Activated T-cell treated with anti-CD3 and anti-CD28 coated beads, Interleukin-2, amount 50 U/mL, for 4 hours (primary cell): ENCODE data around the gene PARS2. TPM values are rescaled to one million over a fixed set of nuclear protein-coding genes. Genes with fewer than 3 reads are reported as not detected.
A peak's percentile ranks its signal among the peaks of the same experiment; 100 is the strongest.

Source experiments
- ATAC-seq, 2 donors: fragments of 200-7000 bp; cut with Tn5 transposase; one replicate each; pipeline ENCODE4 v1.10.0; 2021
- DNase-seq: peaks from one replicate; pipeline ENCODE4 v3.0.0-alpha.2; 2020
- H3K27me3 Mint-ChIP-seq: one replicate; pipeline ENCODE4 v1.8.0; 2021; ENCODE audit warnings: low read depth, mixed read lengths
- H3K36me3 Mint-ChIP-seq: one replicate; pipeline ENCODE4 v1.8.0; 2022; ENCODE audit warnings: mixed read lengths; ENCODE audit not compliant: insufficient read depth
- H3K4me1 Mint-ChIP-seq: one replicate; pipeline ENCODE4 v1.8.0; 2021; ENCODE audit warnings: low read depth, mixed read lengths
- H3K4me3 Mint-ChIP-seq: one replicate; pipeline ENCODE4 v1.8.0; 2021; ENCODE audit warnings: mild to moderate bottlenecking, moderate library complexity, mixed read lengths
- H3K9me3 Mint-ChIP-seq: one replicate; pipeline ENCODE4 v1.8.0; 2021; ENCODE audit warnings: mixed read lengths
- total RNA-seq, 3 donors: library from RNA; stranded (reverse); gene quantifications; one replicate each; pipeline ENCODE4 v1.2.1, GENCODE V29; 2021

PARS2 gene
- total RNA-seq, 3 donors from 2014 or later: 5.5 to 7.9 (median 6.1) TPM

GRCh38 chr1:54805466-54805865, 41.1 kb upstream of the PARS2 start:
- ATAC-seq (no peak), DNase-seq (no peak)
- no peak overlapping the region for H3K4me3 Mint-ChIP-seq
- peaks cover 33% of the 10 kb centered on the region for H3K4me1 Mint-ChIP-seq
- H3K9me3 Mint-ChIP-seq: no peaks in the 10 kb centered on the region
- H3K27me3 Mint-ChIP-seq: no peaks in the 10 kb centered on the region
- H3K36me3 Mint-ChIP-seq: no peaks in the 10 kb centered on the region

GRCh38 chr1:54804471-54805132, 40.3 kb upstream of the PARS2 start:
- Mint-ChIP-seq H3K27me3 (no peaks in the 10 kb centered on the region), H3K9me3 (no peaks in the 10 kb centered on the region), H3K4me1 (peaks cover 40% of the 10 kb centered on the region), H3K4me3 (no peak overlapping the region), H3K36me3 (no peaks in the 10 kb centered on the region)
- ATAC-seq (peak; percentile 36 to 54), DNase-seq (no peak)

DNA sequence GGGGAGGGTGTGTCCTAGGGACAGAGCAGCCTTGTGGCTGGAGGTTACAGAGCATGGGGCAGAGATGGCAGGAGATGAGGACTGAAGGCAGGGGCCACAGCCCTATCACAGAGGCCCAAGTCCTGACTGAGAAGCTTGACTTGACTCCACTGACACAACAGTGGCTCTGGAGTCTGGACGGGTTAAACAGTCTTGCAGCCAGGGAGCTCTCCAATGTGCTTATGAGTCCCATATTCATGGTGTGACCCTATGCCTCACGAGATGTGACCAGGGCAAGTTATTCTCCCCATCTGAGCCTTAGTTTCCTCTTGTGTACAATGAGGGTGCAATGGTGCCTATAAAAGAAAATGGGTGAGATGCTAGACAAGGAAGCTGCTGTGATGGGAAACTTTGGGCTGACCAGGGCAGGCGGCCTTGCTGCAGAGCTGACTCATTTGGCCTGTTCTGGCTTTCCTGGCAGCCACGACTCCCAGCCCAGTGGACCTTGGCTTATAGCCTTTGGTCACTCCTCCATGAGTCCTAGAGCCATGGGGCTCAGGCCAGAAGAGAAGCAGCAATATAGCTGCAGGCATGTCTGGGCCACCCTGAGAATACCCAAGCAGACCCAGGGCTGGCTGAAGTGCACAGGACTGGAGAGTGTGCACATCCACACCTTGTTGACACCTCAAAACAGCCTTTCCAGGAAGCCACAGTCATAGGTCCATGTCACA, 39.6 kb upstream of the PARS2 start:
- no peaks in the 10 kb centered on the region for H3K27me3 Mint-ChIP-seq
- DNase-seq (no peak), ATAC-seq (no peak)
- H3K4me1 Mint-ChIP-seq: peaks cover 47% of the 10 kb centered on the region
- H3K36me3 Mint-ChIP-seq: no peaks in the 10 kb centered on the region
- H3K4me3 Mint-ChIP-seq: no peak overlapping the region
- H3K9me3 Mint-ChIP-seq: no peaks in the 10 kb centered on the region

DNA sequence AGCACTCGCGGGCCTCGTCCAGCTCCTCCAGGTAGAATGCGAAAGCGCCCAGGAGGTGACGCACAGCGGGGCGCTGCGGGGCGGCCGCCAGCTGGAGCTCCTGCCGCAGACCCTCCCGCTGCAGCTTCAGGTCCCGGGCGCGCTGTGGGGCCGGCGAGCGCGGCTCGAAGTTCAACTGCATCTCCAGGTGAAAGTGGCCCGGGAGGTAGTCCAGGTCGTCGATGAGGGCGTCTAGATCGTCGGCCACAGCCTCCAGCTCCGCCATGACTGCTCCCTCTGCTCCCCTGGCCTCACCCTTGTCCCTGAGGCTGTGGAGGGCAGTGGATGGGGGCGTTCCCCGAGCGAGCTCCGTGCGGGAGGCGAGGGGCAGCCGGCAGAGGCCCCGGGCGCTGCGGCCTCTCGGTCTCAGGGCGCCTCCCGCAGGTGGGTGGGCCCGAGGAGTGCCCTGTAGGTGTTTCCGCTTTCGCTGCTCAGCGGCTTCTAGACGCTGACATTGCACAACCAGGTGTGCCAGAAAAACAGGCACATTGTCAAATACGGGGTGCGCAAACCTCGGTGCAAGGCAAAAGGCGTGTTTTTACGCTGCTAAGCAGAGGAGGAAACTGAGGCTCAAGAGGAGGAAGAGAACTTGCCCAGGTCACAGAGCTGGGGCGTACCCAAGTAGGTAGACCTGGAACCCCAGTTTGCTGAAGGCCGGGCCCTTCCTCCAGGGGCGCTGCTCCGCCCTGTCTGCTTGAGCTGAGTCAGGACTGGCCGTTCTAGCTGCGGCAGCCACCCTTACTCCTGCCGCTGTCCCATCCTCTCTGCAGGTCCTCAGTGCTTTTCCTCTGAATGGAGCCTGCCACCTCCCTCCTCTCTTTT, 36.8 kb upstream of the PARS2 start, which contains the start of gene TTC22:
Gene TTC22 (minus strand): TSS at position 425 of the 861 bp plus-strand sequence. CDS start 160 bp downstream, at position 265.
- Mint-ChIP-seq H3K36me3 (no peaks in the 10 kb centered on the region), H3K4me1 (peaks cover 62% of the 10 kb centered on the region), H3K4me3 (peak within 1 kb of the TSS; percentile 88), H3K9me3 (no peaks in the 10 kb centered on the region), H3K27me3 (no peaks in the 10 kb centered on the region)
- ATAC-seq: peak; percentile 72 to 73
- DNase-seq: peak; percentile 61

DNA sequence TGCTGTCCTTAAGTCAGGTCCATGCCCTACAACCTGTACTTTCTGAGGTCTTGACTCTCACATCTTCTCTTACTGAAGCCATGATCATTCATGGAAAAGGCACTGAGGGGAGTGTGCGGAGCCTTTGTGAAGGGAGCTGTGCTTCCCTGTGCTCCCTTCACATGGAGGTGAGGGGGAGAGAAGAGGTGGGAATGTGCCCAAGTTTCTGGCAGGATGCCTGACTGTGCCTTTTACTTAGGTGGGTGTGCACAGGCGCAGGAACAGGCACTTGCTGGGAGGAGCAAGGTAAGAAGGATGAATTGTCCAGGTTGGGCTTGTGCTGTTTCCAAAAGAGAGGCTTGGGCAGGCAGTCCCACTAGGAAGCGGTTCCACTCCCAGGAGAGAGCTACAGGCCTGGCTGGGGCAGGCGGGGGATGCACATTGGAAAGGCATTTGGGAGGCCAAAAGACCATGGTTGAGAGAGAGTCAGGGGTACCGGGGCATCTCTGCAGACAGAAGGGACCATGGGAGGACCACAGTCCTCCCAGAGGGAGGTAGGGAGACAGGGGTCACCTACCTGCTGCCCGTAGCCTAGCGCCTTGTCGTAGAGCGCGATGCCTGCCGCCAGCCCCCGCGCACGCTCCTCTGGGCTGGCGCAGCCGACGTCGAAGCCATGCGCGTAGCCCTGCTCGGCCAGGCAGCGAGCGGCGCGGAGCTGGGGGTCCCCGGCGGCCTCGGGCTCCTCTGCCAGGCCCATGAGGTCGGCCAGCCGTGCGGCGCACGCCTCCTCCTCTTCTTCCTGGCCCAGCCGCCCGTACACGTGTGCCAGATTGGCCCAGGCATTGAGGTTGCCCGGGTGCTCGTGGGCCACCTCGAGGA, 35.9 kb upstream of the PARS2 start:
- Mint-ChIP-seq H3K4me1 (peaks cover 68% of the 10 kb centered on the region), H3K36me3 (no peaks in the 10 kb centered on the region), H3K4me3 (peak overlapping the region; percentile 88), H3K9me3 (no peaks in the 10 kb centered on the region), H3K27me3 (no peaks in the 10 kb centered on the region)
- DNase-seq: no peak
- ATAC-seq: no peak

GRCh38 chr1:54798769-54799641, 34.7 kb upstream of the PARS2 start:
- Mint-ChIP-seq H3K36me3 (no peaks in the 10 kb centered on the region), H3K9me3 (no peaks in the 10 kb centered on the region), H3K4me3 (peak overlapping the region; percentile 81), H3K27me3 (no peaks in the 10 kb centered on the region), H3K4me1 (peaks cover 59% of the 10 kb centered on the region)
- DNase-seq: no peak
- ATAC-seq: peak; percentile 59 to 67

DNA sequence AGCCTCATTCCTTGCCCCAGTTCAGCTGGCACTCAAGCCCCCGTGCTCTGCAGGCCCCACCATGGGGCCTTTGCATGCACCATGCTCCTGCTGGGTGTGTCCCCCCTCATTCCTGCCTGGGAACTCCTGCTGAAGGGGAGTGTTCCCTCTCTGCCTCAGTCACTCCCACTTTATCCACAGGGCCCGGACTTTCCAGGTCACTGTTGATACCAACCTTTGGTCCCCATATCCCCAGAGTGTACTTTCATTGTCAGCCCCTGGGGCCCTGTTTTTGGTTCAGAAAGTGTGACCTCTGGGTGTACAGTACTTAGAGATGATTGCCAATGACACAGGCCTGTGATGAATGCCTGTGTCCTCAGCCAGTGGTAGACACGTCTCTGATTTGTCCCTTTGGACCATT, 33.9 kb upstream of the PARS2 start:
- no peak for ATAC-seq

DNA sequence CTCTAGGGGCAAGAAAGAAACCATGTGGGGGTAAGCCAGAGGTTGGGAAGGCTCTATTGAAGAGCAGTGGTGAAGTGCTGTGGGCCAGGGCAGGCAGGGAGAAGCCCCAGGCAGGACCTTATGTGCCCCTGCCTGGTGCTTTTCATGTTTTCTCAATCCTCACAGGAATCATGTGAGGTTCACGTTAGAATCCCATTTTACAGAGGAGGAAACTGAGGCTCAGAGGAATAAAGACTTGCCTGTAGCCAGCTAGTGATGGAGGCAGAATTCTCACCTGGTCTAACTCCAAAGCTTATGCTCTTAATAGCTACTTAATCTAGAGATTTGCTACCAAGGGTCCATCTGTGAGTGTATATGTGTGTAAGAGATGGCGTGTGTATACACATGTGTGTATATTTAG, 32.6 kb upstream of the PARS2 start:
- H3K4me3 Mint-ChIP-seq: no peak overlapping the region
- peaks cover 51% of the 10 kb centered on the region for H3K4me1 Mint-ChIP-seq
- H3K36me3 Mint-ChIP-seq: peaks cover 5% of the 10 kb centered on the region
- no peak for DNase-seq
- no peaks in the 10 kb centered on the region for H3K27me3 Mint-ChIP-seq
- H3K9me3 Mint-ChIP-seq: no peaks in the 10 kb centered on the region
- ATAC-seq: no peak

More for the DNA sequence above, 33.9 kb upstream of the PARS2 start:
- peaks cover 3% of the 10 kb centered on the region for H3K36me3 Mint-ChIP-seq
- no peaks in the 10 kb centered on the region for H3K27me3 Mint-ChIP-seq
- peak overlapping the region; percentile 81 for H3K4me3 Mint-ChIP-seq
- peaks cover 56% of the 10 kb centered on the region for H3K4me1 Mint-ChIP-seq
- DNase-seq: no peak
- H3K9me3 Mint-ChIP-seq: no peaks in the 10 kb centered on the region

DNA sequence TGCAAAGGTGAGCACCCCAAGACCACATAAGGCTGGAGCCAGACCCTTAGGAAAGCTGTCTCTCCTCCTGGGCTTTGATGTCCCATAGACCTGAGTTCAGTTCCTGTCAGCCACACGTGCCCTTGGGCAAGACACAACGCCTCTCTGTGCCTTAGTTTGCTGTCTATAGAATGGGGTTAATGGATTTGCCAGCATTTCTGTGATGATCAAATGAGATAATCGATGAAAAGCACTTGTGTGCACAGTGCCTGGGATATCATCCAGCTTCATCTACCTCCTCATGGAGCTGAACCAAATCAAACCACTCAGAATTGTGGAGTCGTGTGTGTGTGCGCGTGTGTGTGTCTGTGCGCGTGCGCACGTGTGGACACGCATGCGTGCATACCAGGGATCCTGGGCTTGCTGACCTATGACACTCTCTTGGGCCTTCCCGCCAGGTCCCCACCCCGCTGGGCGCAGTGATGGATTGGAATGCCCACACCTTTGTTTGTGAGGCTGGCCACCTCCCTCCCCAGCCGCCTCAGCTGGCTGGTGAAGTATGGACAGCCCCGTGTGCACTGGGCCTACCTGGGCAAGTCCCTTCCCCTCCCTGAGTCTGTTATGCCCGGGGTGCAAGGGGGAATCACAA, 31.6 kb upstream of the PARS2 start:
- Mint-ChIP-seq H3K4me1 (peaks cover 43% of the 10 kb centered on the region), H3K27me3 (no peaks in the 10 kb centered on the region), H3K36me3 (peaks cover 6% of the 10 kb centered on the region), H3K9me3 (no peaks in the 10 kb centered on the region), H3K4me3 (no peak overlapping the region)
- ATAC-seq (no peak), DNase-seq (no peak)

GRCh38 chr1:54795356-54795665, 31.0 kb upstream of the PARS2 start:
- no peak for DNase-seq
- H3K4me1 Mint-ChIP-seq: peaks cover 43% of the 10 kb centered on the region
- H3K27me3 Mint-ChIP-seq: no peaks in the 10 kb centered on the region

DNA sequence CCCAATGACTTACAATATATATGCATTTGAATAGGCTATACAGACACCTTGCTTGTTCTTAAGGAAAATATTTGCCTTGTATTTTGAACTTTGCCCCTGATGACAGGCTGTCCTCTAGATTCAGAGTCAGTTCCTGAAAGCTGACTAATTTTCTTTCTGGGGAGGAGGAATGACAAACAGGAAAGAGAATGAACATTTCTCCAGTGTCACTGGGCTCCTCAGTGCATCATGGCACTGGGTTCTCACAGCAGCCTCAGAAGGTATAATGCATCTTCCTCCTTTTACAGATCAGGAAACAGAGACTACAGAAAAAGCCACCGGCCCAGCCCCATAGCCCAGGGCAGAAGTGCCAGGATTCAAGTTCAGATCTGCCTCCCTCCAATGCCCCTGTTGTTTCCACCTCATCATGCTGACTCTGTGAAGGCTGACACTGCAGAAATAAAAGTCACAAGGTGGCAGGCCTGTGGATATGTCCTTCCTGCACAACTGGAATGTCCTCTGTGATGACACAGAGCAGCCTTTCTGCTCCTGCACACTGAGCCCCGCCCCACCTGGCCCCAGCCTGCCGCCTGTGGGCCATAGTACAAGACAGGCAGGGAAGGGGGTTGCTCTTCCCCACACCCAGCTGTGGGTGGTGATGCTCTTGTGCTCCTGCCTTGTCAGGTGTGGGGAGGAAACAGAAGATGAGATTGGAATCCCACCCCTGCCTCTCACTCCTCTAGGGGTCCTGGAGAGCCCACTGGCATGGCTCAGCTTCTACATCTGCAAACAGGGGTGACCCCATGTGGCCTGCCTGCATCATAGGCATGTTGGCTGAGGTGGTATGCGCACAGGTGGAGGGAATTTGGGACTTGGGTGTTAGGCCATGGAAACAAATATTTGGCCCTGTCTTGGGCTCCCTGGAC, 30.4 kb upstream of the PARS2 start:
- H3K9me3 Mint-ChIP-seq: no peaks in the 10 kb centered on the region

More at GRCh38 chr1:54795356-54795665, 31.0 kb upstream of the PARS2 start:
- no peak for ATAC-seq
- Mint-ChIP-seq H3K36me3 (peaks cover 6% of the 10 kb centered on the region), H3K4me3 (no peak overlapping the region), H3K9me3 (no peaks in the 10 kb centered on the region)

DNA sequence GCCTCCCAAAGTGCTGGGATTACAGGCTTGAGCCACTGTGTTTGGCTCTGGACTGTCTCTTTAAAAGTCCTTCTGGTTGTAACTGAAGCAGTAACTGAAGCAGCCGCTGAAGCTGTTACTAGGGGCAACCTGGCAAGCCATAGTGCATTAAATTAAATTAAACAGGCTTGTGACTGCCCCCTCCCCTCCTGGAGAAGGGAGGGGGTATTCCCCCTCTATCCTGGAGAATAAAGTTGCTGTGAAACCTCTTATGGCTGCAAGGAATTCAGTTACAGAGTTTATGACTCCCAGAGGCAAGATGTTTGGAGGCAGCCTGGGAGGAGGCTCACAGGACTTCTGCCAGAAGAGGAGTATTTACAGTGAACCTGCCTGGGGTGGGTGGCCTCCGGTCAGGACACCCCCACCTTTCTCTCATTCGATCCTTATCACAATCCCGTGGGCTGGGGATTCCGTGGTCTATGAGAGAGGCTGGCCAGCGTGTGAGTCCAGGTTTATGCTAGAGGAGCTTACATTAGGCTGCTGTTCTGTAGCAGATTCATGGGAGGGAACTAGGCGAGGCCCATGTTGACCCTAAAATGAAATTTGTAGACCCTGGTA, 28.5 kb upstream of the PARS2 start:
- ATAC-seq (no peak), DNase-seq (no peak)
- Mint-ChIP-seq H3K27me3 (no peaks in the 10 kb centered on the region), H3K4me3 (no peak overlapping the region), H3K36me3 (peaks cover 6% of the 10 kb centered on the region), H3K4me1 (peaks cover 18% of the 10 kb centered on the region), H3K9me3 (no peaks in the 10 kb centered on the region)

More for the DNA sequence above, 30.4 kb upstream of the PARS2 start:
- ATAC-seq: no peak
- no peak for DNase-seq
- H3K27me3 Mint-ChIP-seq: no peaks in the 10 kb centered on the region
- H3K36me3 Mint-ChIP-seq: peaks cover 6% of the 10 kb centered on the region
- H3K4me1 Mint-ChIP-seq: peaks cover 37% of the 10 kb centered on the region
- H3K4me3 Mint-ChIP-seq: no peak overlapping the region
